ENCODE data around the gene SLC25A24.

Gene SLC25A24

DNA sequence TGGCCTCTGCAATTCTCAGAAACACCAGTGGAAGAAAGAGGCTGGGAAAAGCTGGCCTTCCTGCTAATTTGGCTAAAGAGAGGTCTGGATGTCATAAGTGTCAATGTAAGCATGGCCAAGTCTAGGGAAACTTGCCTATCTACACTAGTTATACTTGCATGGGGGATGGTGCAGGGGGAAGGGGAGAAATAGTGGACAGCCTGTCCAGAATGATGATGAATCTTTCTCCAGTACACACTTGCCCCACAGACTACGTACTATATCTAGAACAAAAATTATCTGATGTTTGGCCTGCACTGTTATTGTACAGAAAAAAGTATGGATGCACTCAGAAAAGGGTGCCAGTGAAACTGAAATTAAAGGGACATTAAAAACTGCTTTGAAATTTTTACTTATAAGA is 114.5 kb downstream of the SLC25A24 start:
- DNase-seq: no peak

DNA sequence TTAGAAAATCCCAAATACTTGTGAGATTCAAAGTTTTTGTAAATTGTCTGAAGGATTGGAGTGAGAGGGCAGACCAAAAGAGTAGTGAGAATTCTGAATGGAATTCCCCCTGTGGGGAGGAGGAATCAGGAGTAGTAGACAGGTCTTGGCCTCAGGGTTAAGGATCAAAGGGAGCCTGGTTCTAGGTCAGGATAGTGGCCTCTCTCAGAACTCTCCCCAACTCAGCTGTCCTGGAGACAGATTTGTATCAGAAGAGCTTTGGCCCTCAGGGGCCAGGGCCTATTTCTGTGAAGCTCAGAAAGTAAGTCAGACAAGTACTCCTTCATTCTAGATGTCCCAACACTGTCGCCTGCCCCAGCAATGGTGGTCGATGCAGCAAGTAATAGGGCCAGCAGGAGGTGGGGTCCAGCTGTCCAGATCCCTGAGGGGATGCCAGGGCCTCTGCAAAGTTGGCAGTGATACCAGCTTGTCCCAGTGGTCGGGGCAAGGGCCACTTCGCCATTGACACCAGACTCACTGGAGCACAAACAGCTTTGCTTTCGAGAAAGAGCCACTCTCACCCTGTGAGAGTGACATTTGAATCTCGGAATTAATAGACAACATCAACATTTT is 115.2 kb downstream of the SLC25A24 start:
- no peak for DNase-seq

Data from right hindlimb (tissue), 1 donor.